ENCODE results near the gene RCN1. TPM values are rescaled to one million over a fixed set of nuclear protein-coding genes. Genes with fewer than 3 reads are reported as not detected.
"Not testable (repeated sequence)": the region's sequence is repeated elsewhere in the genome, so short reads cannot be mapped to it uniquely, and the experiment has no call there.

RCN1 gene
- total RNA-seq, 1 donor from 2014 or later, result 48.6 TPM

DNA sequence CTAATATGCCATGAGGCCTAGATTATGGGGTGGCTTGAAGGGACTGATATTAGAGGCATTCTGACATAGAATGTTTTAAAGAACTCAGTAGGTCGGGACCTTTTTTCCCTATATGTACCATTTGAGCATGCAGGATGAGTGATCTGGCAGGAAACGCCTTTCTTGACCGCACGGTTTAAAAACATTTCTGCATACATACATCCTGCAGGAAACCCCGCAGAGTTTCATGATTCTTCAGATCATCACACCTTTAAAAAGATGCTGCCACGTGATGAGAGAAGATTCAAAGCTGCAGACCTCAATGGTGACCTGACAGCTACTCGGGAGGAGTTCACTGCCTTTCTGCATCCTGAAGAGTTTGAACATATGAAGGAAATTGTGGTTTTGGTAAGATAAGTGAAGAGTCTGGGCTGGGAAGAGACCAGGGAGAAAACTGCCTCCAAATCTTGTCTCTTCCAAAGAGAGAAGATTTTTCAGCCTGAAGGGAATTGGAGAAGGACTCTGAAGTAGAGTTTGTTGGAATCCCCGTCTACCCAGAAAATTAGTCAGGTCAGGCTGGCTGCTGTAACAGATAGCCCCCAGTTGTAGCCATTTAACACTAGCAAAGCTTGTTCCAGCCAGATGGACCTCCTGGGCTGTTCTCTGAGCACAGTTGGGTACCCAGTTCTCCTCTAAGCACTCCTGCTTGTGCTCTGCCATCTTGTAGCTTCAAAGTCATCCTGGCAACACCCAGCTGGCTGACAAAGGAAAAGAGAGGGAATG lies 7.4 kb downstream of the RCN1 start:
- TF ChIP-seq CTCF (IDR thresholded peaks at IDR 0.05) (no peak), POLR2A (IDR thresholded peaks at IDR 0.05) (no peak), POLR2AphosphoS5 (IDR thresholded peaks at IDR 0.05; ENCODE audit: insufficient read depth in 1 of 2, low read depth in 1 of 2) (no peak)
- H3K27me3 ChIP-seq, result no peaks in the 10 kb centered on the region
- H3K4me3 ChIP-seq, result no peak overlapping the region
- H3K4me1 ChIP-seq, result peaks cover 13% of the 10 kb centered on the region
- intact Hi-C loops (cut with DNase I), result no loop called here
- no peak for DNase-seq (ENCODE audit: extremely low spot score in 2 of 2)
- no peaks in the 10 kb centered on the region for H3K9me3 ChIP-seq
- no peak overlapping the region for H3K27ac ChIP-seq
- peaks cover 0 to 36% of the 10 kb centered on the region in 2 donors for H3K36me3 ChIP-seq

DNA sequence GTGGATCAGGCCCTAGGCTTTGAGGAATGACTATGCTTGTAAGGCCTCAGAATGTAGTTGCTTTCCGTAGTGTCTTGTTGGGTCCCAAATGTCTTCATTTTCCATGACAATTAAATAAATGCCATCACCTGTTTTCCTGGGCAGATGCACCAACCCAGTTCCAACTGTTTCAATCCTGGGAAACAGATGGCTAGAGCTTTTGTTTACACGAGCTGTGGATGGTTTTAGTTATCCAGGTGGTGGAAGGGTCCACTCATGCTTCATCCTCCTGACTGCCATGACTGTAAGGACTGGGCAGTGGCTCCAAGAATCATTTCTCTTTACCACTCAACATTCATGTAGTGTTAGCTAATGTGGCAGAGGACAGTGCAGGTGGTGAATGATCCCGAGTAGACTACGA lies 8.6 kb downstream of the RCN1 start:
- Histone ChIP-seq H3K4me3 (no peak overlapping the region), H3K27ac (no peak overlapping the region), H3K4me1 (peaks cover under 1% of the 10 kb centered on the region), H3K9me3 (no peaks in the 10 kb centered on the region), H3K27me3 (no peaks in the 10 kb centered on the region), H3K36me3 (peaks cover 0 to 44% of the 10 kb centered on the region in 2 donors)
- DNase-seq (ENCODE audit: extremely low spot score in 2 of 2), result no peak
- TF ChIP-seq POLR2A (IDR thresholded peaks at IDR 0.05), result no peak
- TF ChIP-seq CTCF (IDR thresholded peaks at IDR 0.05), result no peak
- TF ChIP-seq POLR2AphosphoS5 (IDR thresholded peaks at IDR 0.05; ENCODE audit: insufficient read depth in 1 of 2, low read depth in 1 of 2), result no peak
- intact Hi-C loops (cut with DNase I), result no loop called here

DNA sequence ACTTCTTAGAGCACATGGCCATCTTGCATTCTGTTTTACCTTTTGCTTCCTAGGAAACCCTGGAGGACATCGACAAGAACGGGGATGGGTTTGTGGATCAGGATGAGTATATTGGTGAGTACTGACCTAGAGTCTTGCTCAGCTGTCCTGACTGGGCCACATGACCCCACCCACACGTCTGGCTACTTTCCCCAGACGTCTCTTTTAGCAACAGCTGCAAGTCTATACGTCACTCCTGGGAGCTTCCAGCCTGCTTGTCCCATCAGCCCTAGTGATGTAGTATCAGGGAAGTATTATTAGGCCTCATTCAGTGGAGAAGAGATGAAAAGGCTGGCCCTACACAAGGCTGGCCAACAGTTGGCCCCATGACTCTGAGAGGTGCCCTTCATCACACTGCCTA lies 9.6 kb downstream of the RCN1 start:
- Histone ChIP-seq H3K36me3 (peaks cover 0 to 44% of the 10 kb centered on the region in 2 donors), H3K4me1 (no peaks in the 10 kb centered on the region), H3K27ac (no peak overlapping the region), H3K27me3 (no peaks in the 10 kb centered on the region), H3K4me3 (no peak overlapping the region), H3K9me3 (no peaks in the 10 kb centered on the region)
- TF ChIP-seq POLR2A (IDR thresholded peaks at IDR 0.05) (no peak), POLR2AphosphoS5 (IDR thresholded peaks at IDR 0.05; ENCODE audit: insufficient read depth in 1 of 2, low read depth in 1 of 2) (no peak), CTCF (IDR thresholded peaks at IDR 0.05) (no peak)
- intact Hi-C loops (cut with DNase I), result no loop called here
- no peak for DNase-seq (ENCODE audit: extremely low spot score in 2 of 2)

DNA sequence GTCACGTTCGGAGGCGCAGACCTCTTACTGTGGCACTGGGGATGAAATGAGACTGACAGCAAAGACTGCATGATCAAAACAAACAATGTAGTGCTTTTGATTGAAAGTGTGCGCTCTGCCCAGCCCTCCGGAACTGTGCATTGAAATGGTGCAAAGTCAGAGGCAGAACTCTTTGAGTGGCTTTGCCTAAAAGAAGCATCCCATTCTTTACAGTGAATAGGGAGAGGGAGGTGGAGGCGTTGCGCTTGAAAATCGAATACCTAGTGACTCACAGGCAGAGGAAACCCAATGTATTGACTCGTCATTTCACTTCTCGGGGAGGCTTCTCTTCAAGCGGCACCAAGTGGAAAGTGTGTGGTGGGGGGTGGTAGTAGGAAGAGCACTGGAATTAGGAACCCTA lies 10.9 kb downstream of the RCN1 start:
- peaks cover 0 to 44% of the 10 kb centered on the region in 2 donors for H3K36me3 ChIP-seq
- TF ChIP-seq CTCF (IDR thresholded peaks at IDR 0.05), result no peak
- TF ChIP-seq POLR2A (IDR thresholded peaks at IDR 0.05), result no peak
- no peak for TF ChIP-seq POLR2AphosphoS5 (IDR thresholded peaks at IDR 0.05; ENCODE audit: insufficient read depth in 1 of 2, low read depth in 1 of 2)
- no peaks in the 10 kb centered on the region for H3K4me1 ChIP-seq
- intact Hi-C loops (cut with DNase I), result no loop called here
- no peaks in the 10 kb centered on the region for H3K9me3 ChIP-seq
- no peak for DNase-seq (ENCODE audit: extremely low spot score in 2 of 2)
- H3K27me3 ChIP-seq, result no peaks in the 10 kb centered on the region
- H3K4me3 ChIP-seq, result no peak overlapping the region
- H3K27ac ChIP-seq, result no peak overlapping the region

DNA sequence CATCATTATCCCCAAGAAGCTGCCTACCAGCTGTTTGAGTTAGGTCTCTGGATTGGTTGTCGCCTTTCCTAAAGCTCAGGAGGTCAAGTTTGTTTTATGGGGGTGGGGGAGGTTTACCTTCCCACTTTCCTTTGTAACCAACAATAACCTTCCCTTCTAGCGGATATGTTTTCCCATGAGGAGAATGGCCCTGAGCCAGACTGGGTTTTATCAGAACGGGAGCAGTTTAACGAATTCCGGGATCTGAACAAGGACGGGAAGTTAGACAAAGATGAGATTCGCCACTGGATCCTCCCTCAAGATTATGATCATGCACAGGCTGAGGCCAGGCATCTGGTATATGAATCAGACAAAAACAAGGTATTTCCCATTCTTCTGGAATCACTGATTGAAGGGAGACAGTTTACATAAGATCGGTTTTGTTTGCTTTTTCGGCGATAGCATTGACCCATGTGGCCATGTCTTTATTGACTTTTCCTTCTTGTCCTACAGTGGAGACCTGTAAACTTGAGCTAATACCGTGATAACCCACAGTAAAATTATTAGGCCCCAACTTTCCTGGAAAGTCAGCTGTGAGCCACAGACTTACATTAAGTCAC lies 12.3 kb downstream of the RCN1 start:
- intact Hi-C loops (cut with DNase I); H3K4me3 ChIP-seq; H3K27ac ChIP-seq; H3K9me3 ChIP-seq; H3K27me3 ChIP-seq; DNase-seq (ENCODE audit: extremely low spot score in 2 of 2); H3K4me1 ChIP-seq: not testable (repeated sequence)
- H3K36me3 ChIP-seq, result peaks cover 0 to 44% of the 10 kb centered on the region in 2 donors
